ENCODE data around the gene MSANTD4. TPM values are rescaled to one million over a fixed set of nuclear protein-coding genes. Genes with fewer than 3 reads are reported as not detected.

MSANTD4 gene
- total RNA-seq, 2 experiments from 2014 or later, result 21.0 to 26.4 TPM

- TF ChIP-seq EZH2phosphoT487 (IDR thresholded peaks at IDR 0.05; ENCODE audit: borderline replicate concordance, low read depth, low read length), result no peak
- TF ChIP-seq, protein P1, sequence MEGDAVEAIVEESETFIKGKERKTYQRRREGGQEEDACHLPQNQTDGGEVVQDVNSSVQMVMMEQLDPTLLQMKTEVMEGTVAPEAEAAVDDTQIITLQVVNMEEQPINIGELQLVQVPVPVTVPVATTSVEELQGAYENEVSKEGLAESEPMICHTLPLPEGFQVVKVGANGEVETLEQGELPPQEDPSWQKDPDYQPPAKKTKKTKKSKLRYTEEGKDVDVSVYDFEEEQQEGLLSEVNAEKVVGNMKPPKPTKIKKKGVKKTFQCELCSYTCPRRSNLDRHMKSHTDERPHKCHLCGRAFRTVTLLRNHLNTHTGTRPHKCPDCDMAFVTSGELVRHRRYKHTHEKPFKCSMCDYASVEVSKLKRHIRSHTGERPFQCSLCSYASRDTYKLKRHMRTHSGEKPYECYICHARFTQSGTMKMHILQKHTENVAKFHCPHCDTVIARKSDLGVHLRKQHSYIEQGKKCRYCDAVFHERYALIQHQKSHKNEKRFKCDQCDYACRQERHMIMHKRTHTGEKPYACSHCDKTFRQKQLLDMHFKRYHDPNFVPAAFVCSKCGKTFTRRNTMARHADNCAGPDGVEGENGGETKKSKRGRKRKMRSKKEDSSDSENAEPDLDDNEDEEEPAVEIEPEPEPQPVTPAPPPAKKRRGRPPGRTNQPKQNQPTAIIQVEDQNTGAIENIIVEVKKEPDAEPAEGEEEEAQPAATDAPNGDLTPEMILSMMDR (conservative IDR thresholded peaks at IDR 0.05; ENCODE audit: low read length), result no peak
- Histone ChIP-seq H3K79me2 (ENCODE audit: insufficient read depth, low read depth, low read length) (no peaks in the 10 kb centered on the region), H3K9me3 (ENCODE audit: low read length) (no peaks in the 10 kb centered on the region), H3K27ac (ENCODE audit: low read depth, low read length, poor library complexity, severe bottlenecking) (no peak overlapping the region), H3K4me1 (ENCODE audit: insufficient read depth, low read length, poor library complexity, severe bottlenecking) (no peaks in the 10 kb centered on the region), H3K9me2 (ENCODE audit: insufficient read depth, low read length) (no peaks in the 10 kb centered on the region), H4K20me1 (ENCODE audit: insufficient read depth, low read length) (no peaks in the 10 kb centered on the region), H3K4me2 (ENCODE audit: low read length) (no peak overlapping the region), H3K4me3 (ENCODE audit: low read depth, low read length, poor library complexity, severe bottlenecking) (no peak overlapping the region), H3K36me3 (ENCODE audit: insufficient read depth, low read length) (no peaks in the 10 kb centered on the region), H2AFZ (ENCODE audit: low read length) (no peak overlapping the region)
- no peak for DNase-seq (ENCODE audit: low spot score)
- ChIA-PET CTCF (ENCODE audit: unreplicated experiment) (no interaction called here), POLR2A (no interaction called here)
- BruUV-seq (replicated peaks), result no TSS peak
- intact Hi-C loops (cut with micrococcal nuclease; ENCODE audit: unreplicated experiment), result no loop called here
These were observed 9.3 kb upstream of the MSANTD4 start for GRCh38 chr11:106031202-106031810.

- H2AFZ ChIP-seq (ENCODE audit: low read length), result no peak overlapping the region
- no peak overlapping the region for H3K4me2 ChIP-seq (ENCODE audit: low read length)
- no peaks in the 10 kb centered on the region for H3K4me1 ChIP-seq (ENCODE audit: insufficient read depth, low read length, poor library complexity, severe bottlenecking)
- no TSS peak for BruUV-seq (replicated peaks)
- H3K27ac ChIP-seq (ENCODE audit: low read depth, low read length, poor library complexity, severe bottlenecking), result no peak overlapping the region
- no peak for TF ChIP-seq EZH2phosphoT487 (IDR thresholded peaks at IDR 0.05; ENCODE audit: borderline replicate concordance, low read depth, low read length)
- TF ChIP-seq, protein P1 (conservative IDR thresholded peaks at IDR 0.05; ENCODE audit: low read length), result no peak
- intact Hi-C loops (cut with micrococcal nuclease; ENCODE audit: unreplicated experiment), result no loop called here
- no peaks in the 10 kb centered on the region for H3K36me3 ChIP-seq (ENCODE audit: insufficient read depth, low read length)
- no peaks in the 10 kb centered on the region for H3K9me3 ChIP-seq (ENCODE audit: low read length)
- no peak for DNase-seq (ENCODE audit: low spot score)
- H4K20me1 ChIP-seq (ENCODE audit: insufficient read depth, low read length), result no peaks in the 10 kb centered on the region
- H3K4me3 ChIP-seq (ENCODE audit: low read depth, low read length, poor library complexity, severe bottlenecking), result no peak overlapping the region
- H3K79me2 ChIP-seq (ENCODE audit: insufficient read depth, low read depth, low read length), result no peaks in the 10 kb centered on the region
- H3K9me2 ChIP-seq (ENCODE audit: insufficient read depth, low read length), result no peaks in the 10 kb centered on the region
- POLR2A ChIA-PET, result interaction anchor here (0.7 kb wide), 1 partner anchor 47 kb away, joined by 3 read pairs; the partner anchor contains the start of gene AASDHPPT
- CTCF ChIA-PET (ENCODE audit: unreplicated experiment), result no interaction called here
These were observed 8.6 kb upstream of the MSANTD4 start for GRCh38 chr11:106030609-106031008.

- Histone ChIP-seq H3K4me1 (ENCODE audit: insufficient read depth, low read length, poor library complexity, severe bottlenecking) (peaks cover 35% of the 10 kb centered on the region), H3K27ac (ENCODE audit: low read depth, low read length, poor library complexity, severe bottlenecking) (peak overlapping the region; percentile 47), H2AFZ (ENCODE audit: low read length) (peak overlapping the region; percentile 86), H3K36me3 (ENCODE audit: insufficient read depth, low read length) (peaks cover 26% of the 10 kb centered on the region), H3K9me3 (ENCODE audit: low read length) (no peaks in the 10 kb centered on the region), H3K79me2 (ENCODE audit: insufficient read depth, low read depth, low read length) (peaks cover 40% of the 10 kb centered on the region), H3K4me3 (ENCODE audit: low read depth, low read length, poor library complexity, severe bottlenecking) (peak overlapping the region; percentile 94), H4K20me1 (ENCODE audit: insufficient read depth, low read length) (peaks cover 19% of the 10 kb centered on the region; the same call in 1 of the 2 replicates), H3K4me2 (ENCODE audit: low read length) (peak overlapping the region; percentile 59), H3K9me2 (ENCODE audit: insufficient read depth, low read length) (no peaks in the 10 kb centered on the region)
- POLR2A ChIA-PET, result interaction anchor here (1.5 kb wide), 1 partner anchor 12 kb away, joined by 4 read pairs; no protein-coding TSS in a partner anchor
- TSS peak; percentile 98 for BruUV-seq (replicated peaks)
- DNase-seq (ENCODE audit: low spot score), result no peak
- CTCF ChIA-PET (ENCODE audit: unreplicated experiment), result interaction anchor here (0.6 kb wide), 1 partner anchor 83 kb away, joined by 3 read pairs; no protein-coding TSS in a partner anchor
- TF ChIP-seq, protein P1 (conservative IDR thresholded peaks at IDR 0.05; ENCODE audit: low read length), result no peak
- TF ChIP-seq EZH2phosphoT487 (IDR thresholded peaks at IDR 0.05; ENCODE audit: borderline replicate concordance, low read depth, low read length), result no peak
- intact Hi-C loops (cut with micrococcal nuclease; ENCODE audit: unreplicated experiment), result loop anchor here (1.0 kb wide), 1 partner anchor 53 kb away; no protein-coding TSS in a partner anchor
These were observed 795 bp upstream of the MSANTD4 start for GRCh38 chr11:106022795-106023275.
